GM21717 (cell line): Measurements from ENCODE around the gene TMEM147.
"Not testable (repeated sequence)": the region's sequence is repeated elsewhere in the genome, so short reads cannot be mapped to it uniquely, and the experiment has no call there.

Source experiments
- ATAC-seq: cut with Tn5 transposase; IDR thresholded peaks from one replicate; pipeline ENCODE4 v1.9.1; 2021; ENCODE audit warnings: mild to moderate bottlenecking, moderate library complexity; ENCODE audit not compliant: unreplicated experiment

The TMEM147 gene

DNA sequence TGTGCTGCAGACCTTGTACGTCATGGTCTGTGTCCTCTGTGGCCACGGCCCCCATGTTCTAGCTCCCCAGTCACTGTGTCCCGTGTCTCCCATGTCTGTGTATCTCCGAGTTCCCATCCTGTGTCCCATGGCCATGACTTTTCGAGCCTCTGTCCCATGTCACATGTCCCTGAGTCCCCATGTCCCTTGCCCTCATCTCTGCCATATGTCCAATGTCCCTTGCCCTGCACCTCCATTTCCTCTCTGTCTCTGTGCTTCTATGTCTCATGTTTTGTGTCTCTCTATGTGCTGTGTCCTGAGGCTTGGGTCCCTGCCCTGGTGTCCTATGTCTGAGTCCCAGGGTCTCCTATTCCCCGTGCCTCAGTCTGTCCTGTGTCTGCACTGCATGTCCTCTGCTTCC lies 16.0 kb downstream of the TMEM147 start:
- ATAC-seq, result no peak

DNA sequence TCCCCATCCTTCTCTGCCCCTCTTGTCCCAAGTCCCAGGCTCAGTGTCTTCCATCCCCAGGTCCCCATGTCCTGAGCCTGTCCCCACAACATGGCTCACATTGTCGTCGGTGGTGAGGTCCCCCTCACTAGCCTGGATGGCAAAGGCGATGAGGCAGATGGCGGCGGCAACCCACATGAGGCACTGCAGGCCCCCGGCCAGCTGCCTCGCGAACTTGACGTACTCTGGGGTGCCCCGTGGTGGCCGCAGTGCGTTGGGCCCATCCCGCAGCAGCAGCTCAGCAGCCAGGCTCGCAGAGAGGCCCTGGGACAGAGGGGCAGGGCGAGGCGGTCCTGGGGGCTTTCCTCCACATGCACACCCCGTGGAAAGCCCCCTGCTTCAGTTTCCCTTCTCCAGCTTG lies 16.9 kb downstream of the TMEM147 start:
- ATAC-seq, result no peak

DNA sequence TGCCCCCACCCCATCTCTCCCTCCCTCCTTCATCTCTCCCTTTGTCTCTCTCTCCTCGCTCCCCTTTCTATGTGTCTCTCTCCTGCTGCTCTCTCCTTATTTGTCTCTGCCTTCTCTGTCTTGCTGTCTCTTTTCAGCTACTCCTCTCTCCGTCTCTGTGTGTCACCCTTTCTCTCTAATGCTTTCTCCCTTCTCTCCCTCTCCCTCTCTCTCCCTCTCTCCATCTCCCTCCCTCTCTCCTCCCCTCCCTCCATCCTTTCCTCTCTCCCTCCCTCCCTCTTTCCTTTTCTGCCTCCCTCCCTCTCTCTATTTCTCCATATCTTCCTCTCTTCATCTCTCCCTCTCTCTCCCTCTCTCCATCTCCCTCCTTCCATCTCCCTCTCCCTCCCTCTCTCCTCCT lies 17.4 kb downstream of the TMEM147 start:
- no peak for ATAC-seq

DNA sequence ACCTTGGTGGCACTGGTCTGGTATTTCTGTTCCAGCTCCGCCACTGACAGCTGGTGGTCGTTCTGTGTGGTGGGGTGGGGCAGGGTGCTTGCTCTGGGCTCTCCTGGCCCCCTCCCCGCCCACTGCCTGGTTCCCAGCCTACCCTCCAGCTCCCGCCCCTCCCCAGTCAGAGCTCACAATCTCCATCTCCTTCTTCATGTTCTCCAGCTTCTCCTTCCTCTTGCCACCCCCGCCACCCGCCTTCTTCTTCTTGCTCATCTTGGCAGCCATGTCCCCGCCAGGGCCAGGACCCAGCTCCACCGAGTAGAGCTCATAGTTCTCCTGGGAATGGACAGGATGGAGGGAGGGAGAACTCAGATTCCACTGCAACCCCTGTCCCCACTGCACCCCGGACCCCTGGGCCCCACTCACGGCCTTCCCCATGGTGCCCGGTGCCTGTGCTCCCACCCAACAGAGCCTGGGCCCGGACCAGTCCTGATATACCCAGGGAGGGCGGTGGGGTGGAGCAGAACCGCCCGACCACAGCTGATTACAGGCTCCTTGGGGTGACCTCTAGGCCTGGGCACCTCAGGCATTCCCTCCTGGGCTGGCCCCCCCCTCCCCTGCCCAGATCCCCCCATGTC lies 17.9 kb downstream of the TMEM147 start, which contains the start of gene ATP4A:
TSS of gene ATP4A (minus strand) at position 452 of the 623 bp plus-strand sequence. CDS start at position 423, 29 bp downstream.
- ATAC-seq, result no peak

DNA sequence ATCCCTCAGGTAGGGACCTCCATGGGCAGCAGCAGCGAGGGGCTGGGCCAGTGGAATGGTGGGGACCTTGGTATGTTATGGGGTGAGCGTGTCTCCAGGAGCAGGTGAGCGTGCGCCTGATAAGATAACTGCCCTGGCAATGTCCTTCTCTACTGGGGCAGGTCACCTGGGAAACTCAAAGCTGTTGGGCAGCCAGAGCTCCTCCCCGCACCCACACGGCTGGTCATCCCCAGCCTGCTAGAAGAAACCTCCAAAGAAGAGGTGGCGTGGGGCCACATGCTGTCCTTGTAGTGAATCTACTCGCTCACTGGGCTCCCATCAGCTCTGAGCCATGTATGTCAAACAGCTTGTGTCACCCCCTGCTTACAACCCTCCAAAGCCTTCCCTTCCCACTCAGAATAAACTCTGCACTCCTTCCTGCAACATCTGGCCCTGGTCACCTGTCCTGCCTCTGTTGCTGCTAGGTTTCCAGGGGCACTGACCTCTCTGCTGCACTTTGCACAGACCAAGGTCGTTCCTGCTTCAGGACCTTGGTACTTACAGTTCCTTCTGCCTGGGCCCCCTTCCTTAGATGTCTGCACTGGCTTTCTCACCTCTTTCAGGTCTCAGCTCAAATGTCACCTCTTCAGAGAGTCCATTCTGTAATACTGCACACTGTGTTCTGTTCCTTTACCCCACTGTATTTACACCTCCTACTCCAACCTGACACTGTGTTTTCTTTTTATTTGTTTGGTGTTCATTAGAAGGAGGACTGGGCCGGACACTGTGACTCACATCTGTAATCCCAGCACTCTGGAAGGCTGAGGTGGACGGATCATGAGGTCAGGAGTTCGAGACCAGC lies 19.8 kb downstream of the TMEM147 start:
- no peak for ATAC-seq

DNA sequence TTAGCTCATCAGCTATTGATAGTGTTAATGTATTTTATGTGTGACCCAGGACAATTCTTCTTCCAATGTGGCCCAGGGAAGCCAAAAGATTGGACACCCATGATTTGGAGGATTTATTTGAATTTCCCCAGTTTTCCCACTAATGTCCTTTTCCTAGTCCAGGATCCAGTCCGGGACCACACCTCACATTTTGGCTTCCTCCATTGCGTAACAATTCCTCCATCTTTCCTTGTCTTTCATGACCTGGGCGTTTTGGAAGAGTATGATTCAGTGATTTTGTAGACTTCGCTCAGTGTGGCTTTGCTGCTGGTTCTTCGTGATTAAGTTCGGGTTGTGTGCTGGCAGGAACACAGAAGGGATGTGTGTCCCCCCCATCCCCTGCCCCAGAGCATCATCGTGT lies 21.3 kb downstream of the TMEM147 start:
- ATAC-seq, result no peak

DNA sequence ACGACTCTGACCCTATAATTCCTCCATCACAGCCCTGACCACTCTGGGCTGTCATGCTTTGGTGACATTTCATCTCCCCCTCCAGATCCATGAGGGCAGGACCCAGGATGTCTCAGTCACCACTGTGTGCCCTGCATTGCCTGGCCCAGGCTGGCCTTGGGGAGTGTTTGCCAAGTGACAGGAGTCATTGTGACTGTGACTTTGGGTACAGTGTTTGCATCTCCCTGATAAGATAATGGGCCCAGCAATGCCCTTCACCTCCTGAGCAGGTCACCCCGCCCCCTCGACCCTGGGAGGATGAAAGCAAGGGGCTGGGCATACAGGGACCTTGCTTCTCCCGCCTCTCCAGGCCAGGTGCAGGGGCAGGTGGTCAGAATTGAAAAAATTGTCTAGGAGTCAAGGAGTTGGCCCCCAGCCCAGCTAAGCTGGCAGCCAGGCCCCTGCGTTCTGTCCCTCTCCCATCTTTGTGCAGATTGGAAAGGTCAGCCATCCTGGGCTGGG lies 23.9 kb downstream of the TMEM147 start:
- ATAC-seq, result no peak

DNA sequence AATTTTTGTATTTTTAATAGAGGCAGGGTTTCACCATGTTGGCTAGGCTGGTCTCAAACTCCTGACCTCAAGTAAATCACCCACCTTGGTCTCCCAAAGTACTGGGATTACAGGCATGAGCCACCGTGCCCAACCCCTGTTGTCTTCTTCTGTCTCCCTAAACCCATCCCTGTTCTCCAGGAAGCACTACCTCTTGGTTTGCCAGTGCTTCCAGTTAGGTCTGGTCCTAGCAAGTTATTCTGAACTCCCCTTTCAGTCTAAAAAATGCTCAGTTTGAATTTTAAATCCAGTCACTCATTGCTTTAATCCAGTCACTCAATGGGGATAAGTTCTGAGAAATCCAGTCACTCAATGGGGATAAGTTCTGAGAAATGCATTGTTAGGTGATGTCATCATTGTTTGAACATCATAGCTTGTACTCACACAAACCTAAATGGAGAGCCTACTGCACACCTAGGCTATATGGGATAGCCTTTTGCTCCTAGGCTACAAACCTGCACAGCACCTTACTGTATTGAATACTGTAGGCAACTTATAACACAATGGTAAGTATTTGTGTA lies 26.1 kb downstream of the TMEM147 start:
- no peak for ATAC-seq

DNA sequence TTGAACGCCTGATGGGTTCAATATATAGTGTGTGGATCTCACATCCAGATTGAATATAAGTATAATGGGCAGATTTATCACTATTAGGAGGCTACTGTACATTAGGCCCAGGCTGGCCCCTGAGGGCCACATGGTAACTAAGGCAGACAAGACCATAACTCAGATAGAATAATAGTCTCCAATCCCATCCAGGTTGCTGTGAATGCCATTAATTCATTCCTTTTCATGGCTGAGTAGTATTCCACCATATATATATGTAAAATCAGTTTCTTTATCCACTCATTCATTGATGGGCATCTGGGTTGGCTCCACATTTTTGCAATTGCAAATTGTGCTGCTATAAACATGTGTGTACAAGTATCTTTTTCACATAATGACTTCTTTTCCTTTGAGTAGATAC lies 32.5 kb downstream of the TMEM147 start:
- no peak for ATAC-seq

DNA sequence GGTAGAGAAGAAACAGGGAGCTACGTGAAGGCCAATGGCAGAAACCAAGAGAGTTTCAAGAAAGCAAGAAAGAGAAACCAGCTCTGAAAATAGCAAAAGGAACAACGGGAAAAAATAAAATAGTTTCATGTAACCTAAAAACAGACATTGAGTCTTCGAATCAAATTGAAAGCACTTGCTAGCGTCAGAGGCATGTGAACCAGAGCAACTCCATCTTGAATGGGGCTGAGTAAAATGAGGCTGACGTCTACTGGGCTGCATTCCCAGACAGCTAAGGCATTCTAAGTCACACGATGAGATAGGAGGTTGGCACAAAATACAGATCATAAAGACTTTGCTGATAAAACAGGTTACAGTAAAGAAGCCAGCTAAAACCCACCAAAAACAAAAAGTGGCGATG lies 33.3 kb downstream of the TMEM147 start:
- no peak for ATAC-seq

DNA sequence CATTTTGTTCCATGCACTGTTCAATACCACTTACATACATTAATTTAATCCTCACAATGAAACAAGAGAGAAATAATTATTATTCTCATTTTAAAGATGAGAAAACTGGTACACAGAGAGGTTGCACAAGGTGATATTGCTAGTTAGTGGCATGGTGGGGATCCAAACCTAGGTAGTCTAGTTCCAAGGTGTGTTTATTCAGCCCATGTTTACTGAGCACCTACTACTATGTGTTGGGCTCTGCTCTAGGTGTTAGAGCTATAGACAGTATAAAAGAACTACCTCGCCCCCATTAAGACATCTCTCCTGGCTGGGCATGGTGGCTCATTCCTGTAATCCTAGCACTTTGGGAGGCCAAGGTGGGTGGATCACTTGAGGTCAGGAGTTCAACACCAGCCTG lies 37.3 kb downstream of the TMEM147 start:
- no peak for ATAC-seq

DNA sequence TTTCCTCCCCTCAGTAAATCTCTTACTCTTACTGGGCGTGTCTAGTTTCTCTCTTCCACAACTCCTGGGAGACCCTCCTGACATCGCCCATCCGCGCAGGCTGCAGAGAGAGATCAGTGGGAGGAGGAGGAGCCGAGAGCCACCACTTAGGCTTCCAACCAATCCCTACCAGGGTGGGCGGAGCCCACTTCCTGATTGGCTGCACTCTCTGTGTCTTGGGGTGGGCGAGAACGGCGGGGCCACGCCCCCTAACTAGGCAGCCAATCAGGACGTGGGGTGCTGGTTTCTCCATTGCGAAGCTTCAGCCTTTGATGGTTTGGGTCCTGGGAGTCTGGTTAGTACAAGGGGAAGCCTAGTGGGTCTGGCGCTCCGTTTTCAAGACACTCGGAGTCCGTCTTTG lies 40.4 kb downstream of the TMEM147 start, which contains the start of gene PMIS2:
TSS of gene PMIS2 (plus strand) at position 326 of the 400 bp plus-strand sequence. CDS start 87 bp downstream, outside the sequence.
- ATAC-seq, result no peak

DNA sequence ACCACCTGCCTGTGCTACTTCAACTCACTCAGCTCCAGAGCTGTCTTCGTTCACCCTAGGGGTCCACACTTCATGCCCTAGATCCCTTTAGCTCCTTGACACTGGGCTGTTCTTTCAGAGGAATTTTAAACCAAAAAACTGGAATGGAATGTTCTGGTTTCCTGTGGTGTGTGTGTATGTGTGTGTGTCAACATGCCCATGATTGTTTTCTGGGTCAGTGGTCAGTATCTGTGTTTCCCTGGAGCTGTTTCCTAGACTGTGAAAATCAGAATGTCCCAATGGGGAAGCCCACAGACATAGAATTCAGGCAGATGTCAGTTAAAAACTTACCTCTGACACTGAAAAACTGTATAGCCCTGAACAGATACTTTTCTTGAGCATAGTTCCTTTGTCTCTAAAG lies 41.9 kb downstream of the TMEM147 start:
- no peak for ATAC-seq

DNA sequence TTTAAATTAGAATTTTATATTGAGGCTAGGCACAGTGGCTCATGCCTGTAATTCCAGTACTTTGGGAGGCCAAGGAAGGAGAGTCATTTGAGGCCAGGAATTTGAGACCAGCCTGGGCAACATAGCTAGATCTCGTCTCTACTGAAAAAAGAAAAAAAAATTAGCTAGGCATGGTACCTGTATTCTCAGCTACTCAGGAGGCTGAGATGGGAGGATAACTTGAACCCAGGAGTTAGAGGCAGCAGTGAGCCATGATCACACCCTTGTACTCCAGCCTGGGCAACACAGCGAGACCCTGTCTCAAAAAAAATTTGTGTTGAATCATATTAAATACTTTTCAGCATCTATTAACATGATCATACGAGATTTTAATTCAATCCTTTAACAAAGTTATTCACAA lies 45.4 kb downstream of the TMEM147 start:
- ATAC-seq, result no peak

DNA sequence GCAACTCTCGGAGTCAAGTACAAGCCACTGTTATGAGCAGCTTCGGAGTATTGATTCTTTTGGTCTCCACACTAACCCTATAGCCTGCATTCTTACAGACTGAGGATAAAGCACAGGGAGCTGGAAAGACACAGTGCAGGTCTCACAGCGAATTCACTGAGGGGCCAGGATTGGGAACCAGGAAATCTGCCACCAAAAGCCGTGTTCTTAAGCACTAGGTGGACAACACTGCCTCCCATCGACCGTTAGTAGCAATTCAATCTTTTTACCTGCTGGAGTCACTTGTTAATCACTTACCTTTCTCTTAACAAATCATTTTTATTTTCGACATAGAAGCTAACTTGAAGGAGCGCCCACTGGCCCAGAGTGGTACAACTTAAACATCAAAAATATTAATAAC lies 46.8 kb downstream of the TMEM147 start:
- no peak for ATAC-seq

DNA sequence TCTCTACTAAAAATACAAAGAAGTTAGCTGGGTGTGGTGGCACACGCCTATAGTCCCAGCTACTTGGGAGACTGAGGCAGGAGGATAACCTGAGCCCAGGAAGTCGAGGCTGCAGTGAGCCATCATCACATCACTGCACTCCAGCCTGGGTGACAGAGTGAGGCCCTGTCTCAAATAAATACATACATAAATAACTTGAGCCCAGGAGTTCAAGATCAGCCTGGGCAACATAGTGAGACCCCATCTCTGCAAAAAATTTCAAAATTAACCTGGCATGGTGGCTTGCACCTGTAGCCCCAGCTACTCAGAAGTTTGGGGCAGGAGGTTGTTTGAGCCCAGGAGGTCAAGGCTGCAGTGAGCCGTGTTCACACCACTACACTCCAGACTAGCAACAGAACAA lies 49.6 kb downstream of the TMEM147 start:
- ATAC-seq, result not testable (repeated sequence)

DNA sequence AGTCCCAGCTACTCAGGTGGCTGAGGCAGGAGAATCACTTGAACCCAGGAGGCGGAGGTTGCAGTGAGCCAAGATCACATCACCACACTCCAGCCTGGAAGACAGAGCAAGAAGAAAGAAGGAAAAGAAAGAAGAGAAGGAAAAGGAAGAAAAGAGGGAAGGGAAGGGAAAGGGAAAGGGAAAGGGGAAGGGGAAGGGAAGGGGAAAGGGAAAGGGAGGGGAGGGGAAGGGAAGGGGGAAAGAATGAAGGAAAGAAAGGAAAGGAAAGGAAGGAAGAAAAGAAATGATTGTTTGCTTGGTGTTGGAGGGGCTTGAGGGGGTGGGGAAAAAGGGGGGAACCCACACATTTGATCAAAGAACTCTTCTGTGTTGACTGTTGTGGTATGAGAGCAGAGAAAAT lies 50.5 kb downstream of the TMEM147 start:
- no peak for ATAC-seq

DNA sequence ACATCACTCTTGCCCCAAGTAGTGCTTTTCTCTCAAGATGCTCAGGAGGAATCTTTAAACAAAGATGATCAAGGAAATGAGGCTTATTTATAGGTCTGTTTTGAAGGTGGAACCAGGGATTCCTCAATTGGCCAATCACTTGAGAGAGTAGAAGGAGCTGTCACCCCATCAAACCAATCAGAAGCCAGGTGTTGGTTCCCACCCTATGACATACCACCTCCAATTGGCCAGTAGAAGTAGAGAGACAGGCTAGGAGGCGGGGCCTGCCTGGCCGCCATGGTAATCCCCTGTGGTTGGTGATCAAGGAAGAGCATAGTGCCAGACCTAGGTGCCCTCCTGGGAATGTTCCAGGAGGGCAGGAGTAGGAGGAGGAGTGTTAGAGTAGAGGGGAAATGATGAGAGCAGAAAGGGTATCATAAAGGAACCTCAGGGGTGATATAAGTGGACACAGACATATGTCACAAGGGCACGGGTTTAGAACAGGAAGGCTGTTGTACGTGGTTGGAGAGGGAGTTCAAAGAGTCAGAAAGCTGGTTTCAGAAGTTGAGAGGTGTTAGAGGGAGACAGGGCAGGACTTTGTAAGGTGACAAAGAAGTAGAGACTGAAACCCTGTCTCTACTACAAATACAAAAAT lies 51.1 kb downstream of the TMEM147 start:
- no peak for ATAC-seq
